ENCODE data around the gene ATRIP. TPM values are rescaled to one million over a fixed set of nuclear protein-coding genes. Genes with fewer than 3 reads are reported as not detected.
A peak's percentile ranks its signal among the peaks of the same experiment; 100 is the strongest.
"Not testable (repeated sequence)": the region's sequence is repeated elsewhere in the genome, so short reads cannot be mapped to it uniquely, and the experiment has no call there.

Gene ATRIP
- total and polyA plus RNA-seq, 9 donors, result 3.9 to 11.4 (median 6.4) TPM

DNA sequence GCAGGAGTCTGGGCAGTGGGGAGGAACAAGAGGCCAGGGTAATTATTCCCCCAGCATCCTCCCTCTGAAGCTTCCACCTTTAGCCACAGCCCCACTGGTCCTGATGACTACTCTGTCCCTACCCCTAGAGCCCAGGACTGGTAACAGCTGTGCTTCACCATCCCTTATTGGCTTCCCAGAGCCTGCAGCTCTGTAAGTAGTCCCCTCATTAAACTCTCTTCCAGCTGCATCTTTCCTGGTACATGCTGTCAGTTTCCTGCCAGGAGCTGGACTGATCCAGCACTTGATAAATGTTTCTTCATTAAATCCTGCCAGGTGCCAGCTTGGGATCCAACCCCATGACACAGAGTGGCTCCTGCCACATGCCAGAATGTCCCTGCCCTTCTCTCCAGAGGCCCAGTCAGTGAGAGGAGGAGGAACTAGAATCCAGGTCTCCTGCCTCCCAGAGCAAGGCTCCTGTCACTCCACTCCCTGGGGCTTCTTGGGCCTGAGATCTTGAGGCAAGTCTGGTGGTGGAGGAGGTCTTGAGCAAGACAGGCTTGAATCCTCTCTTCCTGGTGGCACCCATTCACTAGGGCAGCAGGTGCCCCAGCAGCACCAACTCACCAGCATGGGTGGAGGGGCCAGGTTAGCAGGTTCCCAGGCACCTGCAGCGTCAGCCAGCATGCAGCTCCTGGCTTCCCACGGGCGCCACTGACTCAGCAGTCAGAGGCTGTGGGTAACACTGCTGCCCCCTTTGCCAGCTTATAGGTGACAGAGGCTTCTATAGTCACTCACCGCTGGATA, 47.0 kb upstream of the ATRIP start:
- Histone ChIP-seq H3K27ac (no peak overlapping the region), H3K36me3 (no peaks in the 10 kb centered on the region), H3K27me3 (no peaks in the 10 kb centered on the region), H3K9me3 (no peaks in the 10 kb centered on the region), H3K4me3 (no peak overlapping the region), H3K4me1 (ENCODE audit: insufficient read depth) (peaks cover 2% of the 10 kb centered on the region)
- DNase-seq, result peak in 3 of 5 donors; percentile 8 to 34 (median 16)
- 58 to 72% (median 64%) methylated on average over 4 of the region's 4 CpGs for WGBS, 3 donors
- intact Hi-C loops (cut with DNase I), result loop anchor here (2.0 to 10.0 kb wide), 5 partner anchors 35 to 155 kb away; partner anchors contain the start of gene PFKFB4 (in 1 of the 4)
- TF ChIP-seq POLR2A (IDR thresholded peaks at IDR 0.05), result no peak
- TF ChIP-seq CTCF (IDR thresholded peaks at IDR 0.05), result no peak
- no peak for TF ChIP-seq EP300 (IDR thresholded peaks at IDR 0.05)

- no peak overlapping the region for H3K4me3 ChIP-seq
- peak; percentile 51 to 67 (median 56) for DNase-seq
- no peaks in the 10 kb centered on the region for H3K27me3 ChIP-seq
- WGBS, 3 donors, result 58 to 62% (median 58%) methylated on average over 6 of the region's 6 CpGs
- H3K4me1 ChIP-seq (ENCODE audit: insufficient read depth), result peaks cover 2% of the 10 kb centered on the region
- intact Hi-C loops (cut with DNase I), result loop anchor here in 3 of 4 donors (2.0 to 5.0 kb wide), 4 partner anchors 34 to 151 kb away; no protein-coding TSS in a partner anchor
- TF ChIP-seq POLR2A (IDR thresholded peaks at IDR 0.05), result no peak
- TF ChIP-seq EP300 (IDR thresholded peaks at IDR 0.05), result no peak
- peak; percentile 66 to 89 (median 81) for TF ChIP-seq CTCF (IDR thresholded peaks at IDR 0.05)
- no peak overlapping the region for H3K27ac ChIP-seq
- no peaks in the 10 kb centered on the region for H3K9me3 ChIP-seq
- no peaks in the 10 kb centered on the region for H3K36me3 ChIP-seq
Measured at GRCh38 chr3:48400824-48401433, 45.6 kb upstream of the ATRIP start.

DNA sequence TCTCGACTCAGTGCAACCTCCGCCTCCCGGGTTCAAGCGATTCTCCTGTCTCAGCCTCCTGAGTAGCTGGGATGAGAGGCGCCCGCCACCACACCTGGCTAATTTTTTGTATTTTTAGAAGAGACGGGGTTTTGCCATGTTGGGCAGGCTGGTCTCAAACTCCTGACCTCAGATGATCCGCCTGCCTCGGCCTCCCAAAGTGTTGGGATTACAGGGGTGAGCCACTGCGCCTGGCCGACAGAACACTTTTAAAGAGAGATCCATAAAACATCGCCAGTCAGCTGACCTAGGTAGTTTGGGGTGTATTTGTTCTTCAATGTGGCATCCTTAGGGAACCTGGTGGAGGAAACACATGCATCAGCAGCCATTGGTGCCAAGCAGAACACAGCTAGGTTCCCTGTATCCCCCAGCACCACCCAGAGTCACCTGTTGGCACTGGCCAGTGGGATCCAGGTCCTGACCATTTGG, 45.1 kb upstream of the ATRIP start:
- H3K36me3 ChIP-seq; H3K4me1 ChIP-seq (ENCODE audit: insufficient read depth); H3K9me3 ChIP-seq; H3K27me3 ChIP-seq; H3K4me3 ChIP-seq: not testable (repeated sequence)
- DNase-seq, result peak in 4 of 5 donors; percentile 11 to 40 (median 18)
- H3K27ac ChIP-seq, result peak overlapping the region in 1 of 2 donors; percentile 62
- 88 to 93% (median 92%) methylated on average over 12 of the region's 12 CpGs for WGBS, 3 donors
- intact Hi-C loops (cut with DNase I), result loop anchor here in 3 of 4 donors (2.0 to 5.0 kb wide), 4 partner anchors 33 to 151 kb away; no protein-coding TSS in a partner anchor

DNA sequence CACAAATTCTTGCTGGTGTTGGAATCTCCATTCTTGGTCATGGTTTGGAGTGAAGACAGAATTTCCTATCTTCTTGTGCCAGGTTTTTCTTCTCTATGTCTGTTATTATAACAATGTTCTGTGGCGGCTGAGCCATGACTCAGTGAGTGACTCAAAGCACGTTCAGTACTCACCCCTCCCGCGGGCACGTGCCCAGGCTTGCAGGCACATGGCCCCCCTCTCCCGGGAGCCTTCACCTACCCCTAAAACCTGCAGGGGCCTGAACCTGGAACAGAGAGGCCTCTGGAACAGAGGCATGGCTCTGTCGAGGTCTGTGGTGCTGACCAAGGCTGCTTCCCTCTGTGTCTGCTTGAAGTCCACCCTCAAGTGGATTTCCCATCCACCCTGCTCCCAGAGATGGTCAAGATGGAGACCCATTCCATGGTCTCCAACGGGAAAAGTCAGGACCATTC, 44.2 kb upstream of the ATRIP start:
- DNase-seq, result peak; percentile 83 to 95 (median 92)
- intact Hi-C loops (cut with DNase I), result loop anchor here in 3 of 4 donors (2.0 to 5.0 kb wide), 3 partner anchors 32 to 150 kb away; no protein-coding TSS in a partner anchor
- H3K27ac ChIP-seq, result peak overlapping the region; percentile 49 to 62
- peaks cover 2% of the 10 kb centered on the region for H3K4me1 ChIP-seq (ENCODE audit: insufficient read depth)
- TF ChIP-seq CTCF (IDR thresholded peaks at IDR 0.05), result no peak
- TF ChIP-seq EP300 (IDR thresholded peaks at IDR 0.05), result peak; percentile 85
- H3K4me3 ChIP-seq, result no peak overlapping the region
- no peaks in the 10 kb centered on the region for H3K9me3 ChIP-seq
- 5 to 10% (median 10%) methylated on average over 8 of the region's 8 CpGs for WGBS, 3 donors
- H3K36me3 ChIP-seq, result no peaks in the 10 kb centered on the region
- no peaks in the 10 kb centered on the region for H3K27me3 ChIP-seq
